Adipocyte (in vitro differentiated cells): ENCODE measurements around the gene SLC23A1.
A peak's percentile ranks its signal among the peaks of the same experiment; 100 is the strongest.

ENCODE experiments used
- DNase-seq: peaks from one replicate; pipeline ENCODE4 v3.0.0-alpha.2; 2015; ENCODE audit warnings: low read depth
- H3K27me3 ChIP-seq: replicated peaks from 2 replicates; pipeline ENCODE4 v1.7.0; 2013; ENCODE audit warnings: mild to moderate bottlenecking, low read length, moderate library complexity; ENCODE audit not compliant: control insufficient read depth, insufficient read depth
- H3K36me3 ChIP-seq: 2 replicates; pipeline ENCODE4 v1.7.0; 2013; ENCODE audit warnings: low read length, mild to moderate bottlenecking, moderate library complexity; ENCODE audit not compliant: control insufficient read depth, insufficient read depth, severe bottlenecking
- H3K4me1 ChIP-seq: 2 replicates; pipeline ENCODE4 v1.7.0; 2013; ENCODE audit warnings: mild to moderate bottlenecking, low read length, moderate library complexity; ENCODE audit not compliant: control insufficient read depth, insufficient read depth
- H3K4me3 ChIP-seq: 2 replicates; pipeline ENCODE4 v1.7.0; 2013; ENCODE audit warnings: mild to moderate bottlenecking, low read length, moderate library complexity
- H3K9ac ChIP-seq: 2 replicates; pipeline ENCODE4 v1.7.0; 2013; ENCODE audit warnings: mild to moderate bottlenecking, low read length, moderate library complexity
- H3K9me3 ChIP-seq: 2 replicates; pipeline ENCODE4 v1.7.0; 2013; ENCODE audit warnings: mild to moderate bottlenecking, low read length, moderate library complexity; ENCODE audit not compliant: control insufficient read depth

SLC23A1 gene

GRCh38 chr5:139403787-139404483 is 20.8 kb upstream of the SLC23A1 start, which contains the start of gene SPATA24:
TSS of gene SPATA24 (minus strand) at chr5:139404089. CDS start at chr5:139404060, 29 bp downstream.
- Histone ChIP-seq H3K9me3 (no peaks in the 10 kb centered on the region), H3K36me3 (no peaks in the 10 kb centered on the region), H3K9ac (peak within 1 kb of the TSS; percentile 81), H3K4me1 (peaks cover 7% of the 10 kb centered on the region), H3K27me3 (no peaks in the 10 kb centered on the region), H3K4me3 (peak within 1 kb of the TSS; percentile 80)
- peak; percentile 99 for DNase-seq

GRCh38 chr5:139403418-139403786 is 20.3 kb upstream of the SLC23A1 start:
- Histone ChIP-seq H3K36me3 (no peaks in the 10 kb centered on the region), H3K4me3 (peak overlapping the region; percentile 80), H3K27me3 (no peaks in the 10 kb centered on the region), H3K9ac (peak overlapping the region; percentile 81), H3K9me3 (no peaks in the 10 kb centered on the region), H3K4me1 (peaks cover 7% of the 10 kb centered on the region)
- no peak for DNase-seq

GRCh38 chr5:139402561-139403158 is 19.6 kb upstream of the SLC23A1 start:
- peaks cover 7% of the 10 kb centered on the region for H3K4me1 ChIP-seq
- no peak for DNase-seq
- no peaks in the 10 kb centered on the region for H3K27me3 ChIP-seq
- H3K36me3 ChIP-seq: no peaks in the 10 kb centered on the region
- no peak overlapping the region for H3K4me3 ChIP-seq
- no peaks in the 10 kb centered on the region for H3K9me3 ChIP-seq
- H3K9ac ChIP-seq: no peak overlapping the region

- Histone ChIP-seq H3K4me3 (no peak overlapping the region), H3K4me1 (peaks cover 7% of the 10 kb centered on the region), H3K9me3 (no peaks in the 10 kb centered on the region)
These were observed 18.4 kb upstream of the SLC23A1 start for GRCh38 chr5:139401546-139401945.

GRCh38 chr5:139399501-139400121 is 16.5 kb upstream of the SLC23A1 start:
- no peak overlapping the region for H3K4me3 ChIP-seq
- H3K36me3 ChIP-seq: no peaks in the 10 kb centered on the region
- H3K4me1 ChIP-seq: peaks cover 7% of the 10 kb centered on the region
- no peak overlapping the region for H3K9ac ChIP-seq
- DNase-seq: no peak
- no peaks in the 10 kb centered on the region for H3K9me3 ChIP-seq
- no peaks in the 10 kb centered on the region for H3K27me3 ChIP-seq

More at GRCh38 chr5:139401546-139401945, 18.4 kb upstream of the SLC23A1 start:
- no peaks in the 10 kb centered on the region for H3K27me3 ChIP-seq
- no peak for DNase-seq
- no peak overlapping the region for H3K9ac ChIP-seq
- no peaks in the 10 kb centered on the region for H3K36me3 ChIP-seq

GRCh38 chr5:139397921-139398320 is 14.8 kb upstream of the SLC23A1 start:
- peaks cover 4% of the 10 kb centered on the region for H3K4me1 ChIP-seq
- no peak overlapping the region for H3K9ac ChIP-seq
- no peaks in the 10 kb centered on the region for H3K36me3 ChIP-seq
- H3K27me3 ChIP-seq: peaks cover 11% of the 10 kb centered on the region
- no peaks in the 10 kb centered on the region for H3K9me3 ChIP-seq
- no peak overlapping the region for H3K4me3 ChIP-seq
- DNase-seq: no peak

- Histone ChIP-seq H3K4me3 (no peak overlapping the region), H3K9ac (no peak overlapping the region)
- DNase-seq: no peak
These were observed 13.6 kb upstream of the SLC23A1 start for GRCh38 chr5:139396691-139397090.

GRCh38 chr5:139395844-139396640 is 12.9 kb upstream of the SLC23A1 start:
- no peak for DNase-seq
- Histone ChIP-seq H3K9me3 (no peaks in the 10 kb centered on the region), H3K4me1 (peaks cover 9% of the 10 kb centered on the region), H3K27me3 (peaks cover 12% of the 10 kb centered on the region), H3K9ac (no peak overlapping the region), H3K4me3 (no peak overlapping the region), H3K36me3 (no peaks in the 10 kb centered on the region)

More at GRCh38 chr5:139396691-139397090, 13.6 kb upstream of the SLC23A1 start:
- peaks cover 3% of the 10 kb centered on the region for H3K4me1 ChIP-seq
- H3K27me3 ChIP-seq: peaks cover 12% of the 10 kb centered on the region
- no peaks in the 10 kb centered on the region for H3K36me3 ChIP-seq
- no peaks in the 10 kb centered on the region for H3K9me3 ChIP-seq

GRCh38 chr5:139394654-139395566 is 11.8 kb upstream of the SLC23A1 start, which contains the start of gene PROB1:
TSS of gene PROB1 (minus strand) at chr5:139395104. CDS start at chr5:139395081, 23 bp downstream.
- Histone ChIP-seq H3K36me3 (no peaks in the 10 kb centered on the region), H3K27me3 (peaks cover 12% of the 10 kb centered on the region), H3K9me3 (no peaks in the 10 kb centered on the region), H3K4me1 (peaks cover 10% of the 10 kb centered on the region), H3K9ac (peak within 1 kb of the TSS; percentile 46), H3K4me3 (peak within 1 kb of the TSS; percentile 71)
- DNase-seq: no peak

- no peaks in the 10 kb centered on the region for H3K36me3 ChIP-seq
- H3K4me3 ChIP-seq: peak overlapping the region; percentile 71
- peak; percentile 54 for DNase-seq
- H3K9me3 ChIP-seq: no peaks in the 10 kb centered on the region
- peak overlapping the region; percentile 46 for H3K9ac ChIP-seq
- H3K27me3 ChIP-seq: peaks cover 12% of the 10 kb centered on the region
- peaks cover 10% of the 10 kb centered on the region for H3K4me1 ChIP-seq
These were observed 11.1 kb upstream of the SLC23A1 start for GRCh38 chr5:139394123-139394653.
